Stimulated activated CD4-positive, alpha-beta T cell treated with anti-CD3 and anti-CD28 coated beads, Interleukin-4, amount 100 ng/mL, for 48 hours (primary cell): ENCODE results near the gene RNF150.
"Not testable (repeated sequence)": the region's sequence is repeated elsewhere in the genome, so short reads cannot be mapped to it uniquely, and the experiment has no call there.

ENCODE experiments used
- DNase-seq, 2 donors: peaks; one replicate each; pipeline ENCODE4 v3.0.0-alpha.2; 2020; ENCODE audit warnings: low read depth in 2 of 2

The RNF150 gene

GRCh38 chr4:141133146-141133998 lies at the start of gene RNF150:
RNF150 (minus strand) TSS chr4:141133469.
- DNase-seq = peak; percentile 30 to 43

DNA sequence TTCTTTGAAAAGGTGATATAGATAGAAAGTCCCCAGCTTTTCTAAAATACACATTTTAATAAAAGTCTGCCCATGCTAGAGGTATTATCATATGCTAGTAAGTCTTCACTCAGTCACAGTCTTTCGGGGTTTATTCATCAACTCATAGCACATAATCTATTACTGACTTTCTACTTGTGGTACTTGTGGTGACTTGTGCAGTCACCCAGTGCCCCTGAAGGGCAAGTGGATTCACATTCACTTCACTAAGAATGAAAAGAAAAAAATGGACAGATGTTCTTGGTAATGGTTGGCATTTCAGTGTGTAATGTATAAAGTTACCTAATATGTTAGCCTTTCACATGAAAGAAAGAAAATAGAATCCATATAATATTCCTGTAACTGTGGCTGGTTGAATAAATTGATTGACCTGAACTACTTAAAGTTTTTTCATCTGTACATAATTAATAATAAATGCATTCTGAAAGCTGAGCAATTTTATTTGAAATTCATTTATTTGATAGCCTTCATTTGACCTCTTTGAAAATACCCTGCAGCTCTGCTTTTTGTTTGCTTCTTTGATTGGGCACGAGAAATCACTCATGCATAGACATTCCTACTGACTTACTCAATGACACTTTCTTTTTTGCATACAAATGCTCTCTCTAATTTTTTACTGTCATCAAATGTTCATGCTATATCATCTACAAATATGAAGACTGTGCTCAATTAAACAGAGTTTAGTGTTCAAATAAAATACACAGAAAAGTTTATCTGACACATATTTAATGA lies 47.9 kb upstream of the RNF150 start:
- DNase-seq = no peak

GRCh38 chr4:141179474-141180373 lies 46.5 kb upstream of the RNF150 start:
- DNase-seq = no peak

GRCh38 chr4:141177171-141177570 lies 43.9 kb upstream of the RNF150 start:
- no peak for DNase-seq

GRCh38 chr4:141174457-141174856 lies 41.2 kb upstream of the RNF150 start:
- DNase-seq = no peak

DNA sequence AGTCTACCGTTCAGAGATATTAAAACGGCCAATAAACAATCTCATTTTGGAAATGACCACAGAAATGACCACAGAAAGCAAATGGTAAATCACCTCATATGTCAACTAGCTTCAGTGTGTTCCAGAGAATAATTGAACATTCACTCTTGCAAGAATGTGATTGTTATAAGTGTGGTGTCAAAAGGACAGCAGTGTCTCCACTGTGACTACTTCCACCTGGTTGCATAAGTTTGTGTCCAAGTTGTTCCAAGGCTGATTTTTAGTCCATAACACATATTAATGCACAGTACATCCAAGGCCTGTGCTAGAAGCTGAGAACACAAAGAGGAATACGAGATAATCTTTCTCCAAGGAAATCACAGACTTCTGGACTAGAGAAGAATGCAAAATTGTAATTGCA lies 37.4 kb upstream of the RNF150 start:
- DNase-seq = no peak

DNA sequence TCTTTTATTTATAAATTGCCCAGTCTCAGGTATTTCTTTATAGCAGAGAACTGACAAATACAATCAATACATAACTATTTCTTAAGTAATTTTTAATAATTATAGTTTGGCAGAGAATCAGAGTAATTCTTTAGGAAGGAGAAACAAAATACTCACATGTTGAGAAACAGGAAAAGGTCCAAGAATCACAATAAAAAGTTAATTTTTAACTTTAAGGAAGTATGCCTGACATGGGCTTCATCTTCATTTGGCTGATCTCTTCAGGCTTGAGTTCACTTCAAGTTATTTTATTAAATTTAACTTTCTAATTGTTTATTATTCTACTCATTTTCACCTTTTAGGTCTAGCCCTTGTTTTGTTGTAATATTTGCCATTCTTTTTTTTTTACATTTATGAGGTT lies 36.1 kb upstream of the RNF150 start:
- no peak for DNase-seq

GRCh38 chr4:141165001-141165400 lies 31.7 kb upstream of the RNF150 start:
- DNase-seq = not testable (repeated sequence)

DNA sequence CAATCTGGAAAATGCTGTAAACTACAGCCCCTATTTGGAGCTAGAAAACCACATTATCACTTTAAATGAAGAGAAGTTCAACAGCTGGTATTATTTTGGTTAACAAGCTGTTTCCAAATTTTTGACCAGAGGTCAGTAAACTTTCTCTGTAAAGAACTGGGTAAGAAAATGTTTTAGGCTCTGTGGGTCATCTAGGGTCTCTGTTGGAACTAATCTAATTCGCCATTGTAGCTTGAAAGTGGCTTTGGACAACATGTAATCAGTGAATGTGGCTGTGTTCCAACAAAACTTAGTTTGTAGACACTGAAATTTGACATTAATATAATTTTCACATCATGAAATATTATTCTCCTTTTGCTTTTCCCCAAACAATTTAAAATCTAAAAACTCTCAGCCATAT lies 25.8 kb upstream of the RNF150 start:
- no peak for DNase-seq

- no peak for DNase-seq
These were observed 24.9 kb upstream of the RNF150 start for GRCh38 chr4:141158219-141158618.

GRCh38 chr4:141155586-141155985 lies 22.3 kb upstream of the RNF150 start:
- no peak for DNase-seq

DNA sequence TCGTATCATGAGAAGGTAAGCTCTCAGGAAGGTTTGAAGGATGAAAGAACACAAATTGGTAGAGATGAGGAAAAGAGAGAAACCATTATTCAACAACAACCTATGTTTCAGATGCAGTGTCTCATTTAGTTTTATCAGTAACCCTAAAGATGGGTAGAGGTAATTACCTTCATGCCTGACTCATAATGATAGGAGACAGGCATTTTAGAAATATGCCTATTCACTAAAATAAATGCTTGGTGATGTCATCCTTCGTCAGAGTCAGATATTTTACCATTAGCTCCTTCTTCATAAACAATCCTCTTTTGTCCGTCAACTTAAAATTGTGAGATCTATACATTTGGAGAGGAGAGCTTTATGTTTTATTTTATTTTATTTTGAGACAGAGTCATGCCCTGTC lies 21.5 kb upstream of the RNF150 start:
- DNase-seq = no peak

DNA sequence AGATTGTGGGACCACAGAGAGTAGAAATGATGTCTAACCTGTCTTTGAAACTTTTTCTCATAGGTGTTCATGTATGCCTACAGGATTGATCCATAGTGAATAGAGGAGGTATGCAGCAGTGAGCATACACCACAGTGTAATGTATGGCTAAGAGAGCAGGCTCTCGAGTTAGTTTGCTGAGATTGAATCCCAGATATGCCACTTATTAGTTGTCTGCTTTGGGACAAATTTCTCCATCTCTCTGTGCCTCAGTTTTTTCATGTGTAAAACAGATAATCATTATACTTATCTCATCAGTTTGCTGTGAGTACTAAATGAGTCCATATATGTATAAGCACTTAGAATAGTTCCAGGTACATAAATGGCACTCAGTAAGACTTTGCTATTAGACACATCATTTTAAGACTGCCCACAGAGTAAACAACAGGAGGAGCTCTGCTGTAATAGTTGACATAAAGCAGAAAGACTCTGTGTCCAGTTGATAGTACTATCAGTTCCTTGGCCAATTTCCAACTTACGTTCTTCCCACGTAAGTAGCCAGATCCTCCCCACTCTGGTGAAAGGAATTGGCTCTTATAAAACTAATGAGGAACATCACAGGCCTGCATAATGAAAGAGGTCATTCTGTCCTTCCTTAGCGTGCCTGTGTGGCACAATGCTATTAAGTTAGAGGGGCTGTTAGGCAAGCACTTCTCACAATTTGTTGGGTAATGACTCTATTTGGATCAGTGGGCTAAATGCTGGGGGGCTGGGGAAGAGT lies 20.7 kb upstream of the RNF150 start:
- DNase-seq = no peak

GRCh38 chr4:141144207-141144606 lies 10.9 kb upstream of the RNF150 start:
- DNase-seq = no peak

- no peak for DNase-seq
These were observed 9.2 kb upstream of the RNF150 start for GRCh38 chr4:141142423-141142822.

- DNase-seq = no peak
These were observed 7.3 kb upstream of the RNF150 start for GRCh38 chr4:141140391-141141200.

GRCh38 chr4:141133999-141134995 lies 1.0 kb upstream of the RNF150 start:
- DNase-seq = no peak

DNA sequence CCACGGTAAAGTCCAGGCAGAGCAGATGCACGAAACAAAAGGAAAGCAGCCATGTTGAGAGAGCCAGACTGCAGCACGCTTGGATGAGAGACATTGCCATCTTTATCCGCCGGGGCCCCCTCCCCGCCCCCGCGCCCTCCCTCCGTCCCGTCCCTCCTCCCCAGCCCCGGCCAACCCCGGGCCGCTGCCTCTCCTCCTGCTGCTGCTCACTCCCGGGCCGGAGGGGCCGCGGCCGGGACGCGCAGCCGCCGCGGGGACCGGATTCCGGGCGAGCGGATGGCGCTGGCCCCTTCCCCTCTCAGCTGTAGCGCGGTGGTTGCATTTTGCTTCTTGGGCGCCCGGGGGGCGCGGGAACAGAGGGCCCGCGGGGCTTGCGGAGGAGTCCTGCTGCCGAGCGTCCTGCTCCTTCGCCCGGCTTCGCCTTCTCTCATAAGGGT lies 542 bp downstream of the RNF150 start:
- no peak for DNase-seq

DNA sequence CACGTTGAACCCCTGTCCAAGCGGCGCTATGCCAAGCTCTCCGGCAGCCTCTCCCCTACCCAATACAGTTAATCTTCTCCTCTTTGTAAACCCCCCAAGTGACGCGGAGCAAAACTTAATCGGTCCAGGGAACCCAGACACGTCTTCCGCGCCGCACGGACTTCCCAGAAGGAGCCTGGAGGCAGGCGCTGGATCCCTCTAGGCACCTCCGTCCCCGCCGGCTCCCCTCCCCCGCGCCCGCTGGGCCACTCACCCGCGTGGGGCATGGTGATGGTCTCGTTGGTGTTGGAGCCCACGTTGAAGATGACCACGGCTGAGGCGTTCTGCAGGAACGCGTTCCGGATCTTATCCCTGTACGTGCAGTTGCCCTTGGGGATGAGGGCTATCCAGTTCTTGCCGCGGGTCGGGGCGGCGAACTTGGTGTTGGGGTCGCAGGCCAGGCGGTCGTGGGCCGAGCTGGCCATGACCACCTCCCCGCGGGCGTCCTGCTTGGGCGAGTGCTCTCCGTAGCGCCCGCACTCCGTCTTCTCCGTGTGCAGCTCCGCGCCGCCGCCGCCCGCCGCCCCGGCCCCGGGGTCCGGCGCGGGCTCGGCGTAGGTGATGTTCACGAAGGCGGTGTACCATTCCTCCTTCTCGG lies 1.1 kb downstream of the RNF150 start:
- no peak for DNase-seq
